Nucleus accumbens (tissue), 56 donors: ENCODE measurements around the gene MOGAT1.
A peak's percentile ranks its signal among the peaks of the same experiment; 100 is the strongest.

Experiments used
- DNase-seq, 56 donors: peaks; one replicate each; lab custom pipeline; 2025; lab: John Stamatoyannopoulos, UW

Gene MOGAT1, protein sequence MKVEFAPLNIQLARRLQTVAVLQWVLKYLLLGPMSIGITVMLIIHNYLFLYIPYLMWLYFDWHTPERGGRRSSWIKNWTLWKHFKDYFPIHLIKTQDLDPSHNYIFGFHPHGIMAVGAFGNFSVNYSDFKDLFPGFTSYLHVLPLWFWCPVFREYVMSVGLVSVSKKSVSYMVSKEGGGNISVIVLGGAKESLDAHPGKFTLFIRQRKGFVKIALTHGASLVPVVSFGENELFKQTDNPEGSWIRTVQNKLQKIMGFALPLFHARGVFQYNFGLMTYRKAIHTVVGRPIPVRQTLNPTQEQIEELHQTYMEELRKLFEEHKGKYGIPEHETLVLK

DNA sequence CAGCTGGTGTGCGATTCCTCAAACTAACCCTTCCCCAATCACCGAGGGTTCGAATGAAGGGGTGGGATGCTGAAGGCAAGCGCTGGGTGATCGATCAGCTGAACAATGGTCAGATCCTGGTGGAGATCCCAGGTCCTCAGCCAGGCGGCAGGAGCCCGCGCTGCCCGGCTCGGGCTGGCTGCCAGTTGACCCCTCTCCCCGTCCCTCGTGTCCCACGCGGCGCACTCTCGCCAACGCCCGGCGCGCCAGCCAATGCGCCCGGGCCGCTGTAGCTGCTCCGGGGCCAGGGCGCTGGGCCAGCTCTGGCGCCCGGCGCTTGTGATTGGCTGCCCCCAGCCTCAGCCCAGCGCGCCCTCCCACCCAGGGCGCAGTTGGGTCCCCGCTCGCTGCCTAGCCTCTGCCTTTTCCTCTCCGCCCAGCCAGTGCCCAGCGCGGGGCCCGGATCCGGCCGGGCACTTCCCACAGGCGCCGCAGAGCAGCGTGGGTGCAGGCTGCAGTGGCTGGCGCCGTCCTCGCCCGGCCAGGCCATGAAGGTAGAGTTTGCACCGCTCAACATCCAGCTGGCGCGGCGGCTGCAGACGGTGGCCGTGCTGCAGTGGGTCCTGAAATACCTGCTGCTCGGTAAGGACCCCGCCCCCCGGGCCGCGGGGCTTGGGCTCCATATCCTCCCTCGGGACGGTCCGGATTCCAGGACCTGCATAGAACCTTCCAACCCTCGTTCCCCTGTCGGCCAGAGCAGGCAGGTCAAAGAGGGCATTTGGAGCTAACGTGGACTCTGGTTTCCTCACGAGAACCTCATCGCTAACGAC, at the start of gene MOGAT1:
Gene MOGAT1 (plus strand): TSS at position 400 of the 809 bp plus-strand sequence. CDS start 128 bp downstream, at position 528.
- peak in 48 of 56 donors; percentile 2 to 78 (median 33) for DNase-seq

DNA sequence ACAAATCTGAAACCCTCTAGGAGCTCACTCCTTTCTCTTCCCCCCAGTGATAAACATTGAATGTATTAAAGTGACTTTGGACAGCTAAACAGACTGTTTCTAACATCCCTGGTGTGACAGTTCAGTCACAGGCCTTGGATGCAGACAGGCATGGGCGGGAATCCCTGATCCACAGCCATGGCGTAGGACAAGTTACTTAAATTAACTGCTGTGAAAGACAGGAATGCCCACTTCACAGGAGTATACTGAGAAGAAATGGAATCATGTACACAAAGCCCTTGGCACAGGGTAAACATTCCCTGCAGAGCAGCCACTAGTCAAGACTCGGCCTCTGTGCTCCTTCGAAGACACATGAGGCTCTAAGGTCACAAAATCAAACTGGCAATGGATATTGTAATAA, 49.6 kb upstream of the MOGAT1 start:
- DNase-seq, result no peak

DNA sequence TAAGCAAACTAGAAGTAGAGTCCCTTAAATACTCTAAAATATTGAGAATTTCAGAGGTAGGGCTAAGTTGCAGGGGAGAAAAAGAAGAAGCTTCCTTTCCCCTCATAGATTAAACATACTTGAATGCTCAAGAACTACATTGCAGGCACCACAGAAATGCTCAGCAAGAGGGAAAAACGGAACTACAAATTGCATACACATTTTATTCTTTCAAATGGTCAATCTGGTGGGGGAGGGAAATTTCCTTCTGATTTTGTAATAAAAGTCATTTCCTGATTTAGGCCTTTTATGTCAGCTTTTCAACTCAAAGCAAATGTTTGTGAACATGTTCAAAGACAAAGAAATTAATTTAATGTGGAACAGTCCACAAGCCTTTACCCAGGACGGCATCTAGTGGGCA, 48.5 kb upstream of the MOGAT1 start:
- no peak for DNase-seq

GRCh38 chr2:222623756-222624309, 47.6 kb upstream of the MOGAT1 start:
- DNase-seq, result peak in 2 of 56 donors; percentile 1 to 5

DNA sequence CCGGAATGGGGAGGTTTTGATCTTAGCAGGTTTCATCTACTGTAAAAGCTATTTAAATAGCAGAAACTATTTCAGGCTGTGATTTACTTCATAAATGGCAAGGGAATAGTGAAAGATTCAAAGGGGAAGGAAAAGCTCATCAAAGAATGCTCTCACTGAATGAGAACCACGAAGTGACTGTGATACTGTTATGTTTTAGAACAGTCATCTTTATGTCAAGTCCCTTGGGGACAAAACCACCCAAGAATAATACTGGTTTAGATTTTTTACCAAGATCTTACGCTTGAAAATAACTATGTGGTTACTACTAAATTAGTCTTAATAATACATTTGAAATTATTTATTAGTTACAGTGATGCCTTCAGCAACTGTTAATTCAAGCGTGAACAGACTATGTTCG, 43.7 kb upstream of the MOGAT1 start:
- no peak for DNase-seq

- no peak for DNase-seq
Observed at GRCh38 chr2:222635295-222635694, 36.2 kb upstream of the MOGAT1 start.

GRCh38 chr2:222637067-222637466, 34.4 kb upstream of the MOGAT1 start:
- DNase-seq, result no peak

DNA sequence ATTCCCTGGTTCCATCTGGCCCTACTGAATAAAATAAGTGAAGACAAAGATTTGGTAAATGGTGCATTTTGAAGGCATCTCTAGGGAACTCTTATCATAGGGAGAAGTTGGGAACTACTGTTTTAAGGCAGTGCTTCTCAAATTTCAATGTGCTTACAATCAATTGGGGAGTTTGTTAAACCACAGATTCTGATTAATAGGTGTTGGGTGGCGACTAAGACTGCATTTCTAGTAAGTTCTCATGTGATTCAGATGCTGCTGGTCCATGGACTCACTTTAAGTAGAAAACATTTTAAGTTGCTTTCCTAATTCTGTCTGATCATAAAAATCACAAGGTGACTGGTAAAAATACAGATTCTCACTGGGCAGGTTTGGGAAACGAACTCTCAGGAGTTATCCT, 30.1 kb upstream of the MOGAT1 start:
- DNase-seq, result no peak

- DNase-seq, result no peak
Observed at GRCh38 chr2:222643134-222643533, 28.3 kb upstream of the MOGAT1 start.

- DNase-seq, result no peak
Observed at GRCh38 chr2:222646008-222646407, 25.4 kb upstream of the MOGAT1 start.

DNA sequence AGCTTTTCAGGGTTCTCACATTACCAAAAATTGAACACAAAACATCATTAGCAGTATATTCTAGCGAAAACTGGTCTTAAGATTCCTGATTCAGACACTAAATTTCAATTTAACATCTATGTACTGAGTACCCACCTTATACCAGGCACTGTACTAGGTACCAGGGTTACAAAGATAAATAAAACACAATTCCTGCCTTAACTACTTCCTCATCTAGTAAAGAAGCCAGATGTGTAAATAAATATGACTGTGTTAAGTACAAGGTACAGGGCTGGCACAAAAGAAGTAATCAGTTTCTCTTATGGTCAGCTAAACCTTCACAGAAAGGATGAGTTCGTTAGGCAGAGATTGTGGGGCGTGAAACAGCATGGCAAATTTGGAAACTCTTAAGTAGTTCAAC, 21.7 kb upstream of the MOGAT1 start:
- no peak for DNase-seq

- no peak for DNase-seq
Observed at GRCh38 chr2:222651718-222652418, 19.6 kb upstream of the MOGAT1 start.

GRCh38 chr2:222652491-222653255, 18.8 kb upstream of the MOGAT1 start:
- DNase-seq, result no peak

- DNase-seq, result no peak
Observed at GRCh38 chr2:222653280-222653679, 18.2 kb upstream of the MOGAT1 start.

DNA sequence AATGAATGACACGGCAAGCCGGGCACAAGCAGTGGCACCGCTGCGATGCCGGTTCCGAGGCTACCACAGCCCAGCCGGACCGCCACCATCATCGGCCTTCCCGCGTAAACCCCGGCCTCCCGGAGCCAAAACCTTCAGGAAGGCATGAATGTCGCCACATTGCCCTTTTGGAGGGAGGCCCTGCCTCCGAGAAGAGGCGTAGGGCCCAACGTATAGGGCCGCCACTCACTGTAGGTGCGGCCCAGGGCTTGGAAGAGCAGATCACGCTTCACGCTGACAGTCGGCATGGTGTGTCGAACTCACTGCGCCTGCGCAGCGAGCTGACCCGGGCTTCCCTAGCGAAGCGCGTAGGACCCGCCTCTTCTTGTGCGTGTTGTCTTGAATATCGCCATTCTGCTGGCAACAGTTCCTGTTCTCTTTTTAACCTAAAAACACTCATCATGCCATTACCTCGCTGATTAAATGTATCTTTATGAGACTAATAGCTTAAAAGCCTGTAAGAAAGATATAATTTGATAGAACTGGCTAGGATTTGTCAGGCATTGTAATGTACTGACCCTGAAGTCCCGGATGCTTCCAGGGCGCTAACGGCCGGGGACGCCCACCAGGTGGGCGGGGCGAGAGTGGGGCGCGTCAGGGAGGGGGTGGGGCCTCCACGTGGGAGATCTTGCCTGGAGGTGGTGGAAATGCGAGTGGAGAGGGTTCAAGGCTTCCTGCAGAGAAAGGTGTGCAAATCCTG, 15.5 kb upstream of the MOGAT1 start, which contains the start of gene FARSB:
Gene FARSB (minus strand): TSS at position 306 of the 739 bp plus-strand sequence. CDS start 19 bp downstream, at position 287.
- peak in 55 of 56 donors; percentile 48 to 96 (median 88) for DNase-seq

DNA sequence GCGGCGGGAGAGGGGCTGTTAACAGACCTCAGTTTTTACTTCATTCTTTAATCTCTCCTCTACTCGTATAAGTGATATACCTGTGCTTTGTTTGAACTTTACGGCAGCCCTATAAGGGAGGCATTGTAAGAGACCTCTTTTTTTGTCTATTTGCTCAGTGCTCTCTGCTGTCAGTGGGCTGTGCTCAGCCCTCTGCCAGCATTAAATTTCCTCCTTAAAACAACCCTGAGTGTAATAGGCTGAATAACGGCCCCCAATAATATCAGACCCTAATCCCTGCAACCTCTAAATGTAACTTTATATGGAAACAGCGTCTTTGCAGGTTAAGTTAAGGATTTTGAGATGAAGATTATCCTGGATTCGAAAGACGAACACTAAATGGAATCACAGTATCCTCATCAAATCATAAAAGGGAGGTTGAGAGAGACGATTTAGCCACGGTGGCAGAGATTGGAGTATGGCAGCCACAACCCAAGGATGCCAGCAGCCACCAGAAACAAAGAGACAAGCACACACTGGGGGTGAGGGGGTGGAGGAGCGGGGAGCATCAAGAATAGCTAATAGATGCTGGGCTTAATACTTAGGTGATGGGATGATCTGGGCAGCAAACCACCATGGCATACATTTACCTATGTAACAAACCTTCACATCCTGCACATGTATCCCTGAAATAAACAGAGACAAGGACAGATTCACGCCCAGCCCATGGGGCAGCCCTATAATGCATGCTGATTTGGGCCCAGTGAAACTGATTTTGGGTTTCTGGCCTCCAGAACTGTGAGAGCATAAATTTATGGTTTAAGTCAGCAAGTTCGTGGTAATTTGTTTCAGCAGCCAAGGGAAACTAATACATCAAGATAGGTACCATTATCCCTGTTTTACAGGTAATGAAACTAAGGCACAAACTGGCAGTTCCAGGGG, 14.7 kb upstream of the MOGAT1 start:
- DNase-seq, result peak in 20 of 56 donors; percentile 0 to 32 (median 6)

DNA sequence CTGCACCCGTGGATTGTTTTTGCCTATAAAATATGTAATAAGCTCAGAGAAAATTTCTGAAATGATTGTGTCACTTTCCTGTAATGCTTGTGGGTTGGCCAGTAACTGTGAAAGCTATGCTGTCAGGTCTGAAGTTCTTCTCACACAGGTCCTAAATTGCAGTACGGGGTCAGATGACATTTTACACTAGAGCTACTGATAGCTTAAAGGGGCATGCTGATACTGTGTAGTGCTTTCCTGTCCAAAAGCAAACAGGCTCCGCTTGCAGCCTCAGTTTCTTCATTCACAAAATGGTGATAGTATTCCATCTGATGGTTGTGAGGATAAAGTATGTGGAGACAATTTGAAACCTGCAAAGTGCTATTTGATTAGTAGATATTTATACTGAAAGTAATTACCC, 8.0 kb upstream of the MOGAT1 start:
- no peak for DNase-seq
